HepG2 (cell line): Measurements from ENCODE around the gene ZNF416. TPM values are rescaled to one million over a fixed set of nuclear protein-coding genes. Genes with fewer than 3 reads are reported as not detected.

ENCODE experiments used
- DR1 ChIP-seq: sonication (generic); formaldehyde crosslinking; IDR thresholded peaks from 2 replicates; pipeline ENCODE4 v1.8.0; 2021; ENCODE audit warnings: mild to moderate bottlenecking, missing genetic modification reagents, inconsistent platforms
- JUN ChIP-seq: sonication (generic); formaldehyde crosslinking; IDR thresholded peaks from 2 replicates; pipeline ENCODE4 v1.4.0; 2020; ENCODE audit warnings: mild to moderate bottlenecking, missing genetic modification reagents
- KDM5B ChIP-seq: sonication (generic); formaldehyde crosslinking; IDR thresholded peaks from 2 replicates; pipeline ENCODE4 v1.4.0; 2020; ENCODE audit warnings: missing genetic modification reagents, mild to moderate bottlenecking, borderline replicate concordance
- KLF15 ChIP-seq: sonication (generic); formaldehyde crosslinking; IDR thresholded peaks from 2 replicates; pipeline ENCODE4 v1.8.1; 2023; ENCODE audit warnings: borderline replicate concordance, mild to moderate bottlenecking, inconsistent platforms, missing genetic modification reagents, mixed read lengths
- PTBP1 ChIP-seq: fragments of 200-400 bp; formaldehyde crosslinking; IDR thresholded peaks from 2 replicates; pipeline ENCODE4 v1.6.1; 2018; ENCODE audit warnings: low read length, low read depth; ENCODE audit not compliant: poor library complexity, severe bottlenecking
- TOE1 ChIP-seq: sonication (generic); formaldehyde crosslinking; IDR thresholded peaks from 2 replicates; pipeline ENCODE4 v1.4.0; 2020; ENCODE audit warnings: mild to moderate bottlenecking, missing genetic modification reagents
- TSC22D2 ChIP-seq: sonication (generic); formaldehyde crosslinking; IDR thresholded peaks from 2 replicates; pipeline ENCODE4 v1.5.1; 2020; ENCODE audit warnings: missing genetic modification reagents, mild to moderate bottlenecking, borderline replicate concordance
- ZC3H13 ChIP-seq: sonication (generic); formaldehyde crosslinking; IDR thresholded peaks from 2 replicates; pipeline ENCODE4 v1.8.1; 2023; ENCODE audit warnings: mild to moderate bottlenecking, missing genetic modification reagents, moderate library complexity
- ZNF251 ChIP-seq: sonication (generic); formaldehyde crosslinking; IDR thresholded peaks from 2 replicates; pipeline ENCODE4 v1.9.0; 2021; ENCODE audit warnings: mild to moderate bottlenecking, missing genetic modification reagents
- ZNF253 ChIP-seq: sonication (generic); formaldehyde crosslinking; IDR thresholded peaks from 2 replicates; pipeline ENCODE4 v1.8.0; 2022; ENCODE audit warnings: mild to moderate bottlenecking, missing genetic modification reagents, borderline replicate concordance
- ZNF263 ChIP-seq: sonication (generic); formaldehyde crosslinking; IDR thresholded peaks from 2 replicates; pipeline ENCODE4 v1.4.0; 2020; ENCODE audit warnings: missing genetic modification reagents
- ZNF354B ChIP-seq: sonication (generic); formaldehyde crosslinking; IDR thresholded peaks from 2 replicates; pipeline ENCODE4 v1.8.0; 2022; ENCODE audit warnings: mild to moderate bottlenecking, missing genetic modification reagents
- ZNF761 ChIP-seq: sonication (generic); formaldehyde crosslinking; conservative IDR thresholded peaks from 2 replicates; pipeline ENCODE4 v1.4.0; 2020; ENCODE audit warnings: mild to moderate bottlenecking, missing genetic modification reagents
- ZNF777 ChIP-seq: sonication (generic); formaldehyde crosslinking; IDR thresholded peaks from 2 replicates; pipeline ENCODE4 v1.4.0; 2020; ENCODE audit warnings: missing genetic modification reagents
- ZNF780A ChIP-seq: sonication (generic); formaldehyde crosslinking; IDR thresholded peaks from 2 replicates; pipeline ENCODE4 v1.8.0; 2022; ENCODE audit warnings: mild to moderate bottlenecking, missing genetic modification reagents, moderate library complexity
- ZNF83 ChIP-seq: sonication (generic); formaldehyde crosslinking; IDR thresholded peaks from 2 replicates; pipeline ENCODE4 v1.4.0; 2020; ENCODE audit warnings: missing genetic modification reagents, mild to moderate bottlenecking, borderline replicate concordance
- ZSCAN21 ChIP-seq: sonication (generic); formaldehyde crosslinking; IDR thresholded peaks from 2 replicates; pipeline ENCODE4 v1.8.0; 2022; ENCODE audit warnings: mild to moderate bottlenecking, missing genetic modification reagents, moderate library complexity, borderline replicate concordance
- polyA plus RNA-seq, 8 experiments: library from polyadenylated mRNA; depleted of rRNA in 3 of 8; stranded (reverse) in 7 of 8; unstranded in 1 of 8; fragments of >200 nt; fragmentation: Illumina TruSeq in 4 of 8; extraction: Trizol in 4 of 8; gene quantifications; 2 replicates each; pipeline versions ENCODE4 v1.2.1 to v1.2.3, GENCODE V29; 2011 to 2016; ENCODE audit warnings: low read depth in 4 of 8, missing spikeins in 1 of 8, mixed read lengths in 1 of 8; ENCODE audit not compliant: insufficient read depth in 1 of 8
- total RNA-seq, 5 experiments: library from RNA; depleted of rRNA; stranded (reverse); fragments of >200 nt; fragmentation: Illumina TruSeq; extraction: Trizol; gene quantifications; 2 replicates each; pipeline ENCODE4 v1.2.3, GENCODE V29; 2016; ENCODE audit warnings: low read depth in 1 of 5
- TF ChIP-seq, protein P1 (sequence below): sonication (generic); formaldehyde crosslinking; IDR thresholded peaks from 2 replicates; pipeline ENCODE4 v1.5.1; 2020; ENCODE audit warnings: missing genetic modification reagents, mild to moderate bottlenecking, borderline replicate concordance
- TF ChIP-seq, protein P2 (sequence below): sonication (generic); formaldehyde crosslinking; IDR thresholded peaks from 2 replicates; pipeline ENCODE4 v1.9.0; 2021; ENCODE audit warnings: missing genetic modification reagents, borderline replicate concordance
- TF ChIP-seq, protein P3 (sequence below): sonication (generic); formaldehyde crosslinking; IDR thresholded peaks from 2 replicates; pipeline ENCODE4 v1.4.0; 2020; ENCODE audit warnings: missing genetic modification reagents
- TF ChIP-seq, protein P4 (sequence below): sonication (generic); formaldehyde crosslinking; conservative IDR thresholded peaks from 2 replicates; pipeline ENCODE4 v1.8.0; 2022; ENCODE audit warnings: mild to moderate bottlenecking, moderate library complexity, missing genetic modification reagents

ZNF416 gene
- total and polyA plus RNA-seq, 2 of the 13 experiments (the other 11 are each of a cell fraction or from before 2014, with no cell fraction given), result 1.5 to 5.3 TPM

DNA sequence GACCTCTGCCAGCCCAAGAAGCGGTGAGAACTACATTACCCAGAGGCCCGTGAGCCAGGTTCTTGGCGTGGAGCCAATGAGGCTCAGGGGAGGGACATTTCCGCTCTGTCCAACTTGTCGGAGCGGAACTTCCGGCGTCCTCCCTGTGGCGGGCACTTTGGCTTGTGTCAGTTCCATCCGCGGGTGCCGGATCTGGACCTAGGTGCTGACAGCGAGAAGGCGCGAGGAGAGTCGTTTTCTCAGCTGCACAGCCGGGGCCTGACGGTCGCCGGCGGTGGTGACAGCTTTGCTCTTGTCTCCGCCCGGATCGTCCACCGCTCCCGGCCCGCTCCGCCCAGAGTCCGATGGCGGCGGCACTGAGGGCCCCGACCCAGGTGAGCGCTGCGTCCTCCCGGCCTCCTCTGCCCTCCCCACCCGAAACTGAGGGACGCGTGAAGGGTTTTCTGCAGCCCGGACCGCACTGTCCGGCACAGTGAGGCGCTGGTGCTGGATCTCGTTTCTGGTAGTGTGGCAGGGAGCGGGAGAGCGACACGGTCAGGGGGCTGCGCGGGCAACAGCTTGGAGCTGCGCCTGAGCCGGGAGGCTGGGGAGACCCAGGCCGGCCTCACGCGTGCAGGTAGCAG lies 21.2 kb upstream of the ZNF416 start, which contains the start of gene ZNF530 (continued):
- TF ChIP-seq ZNF780A (CRISPR knock-in tag), result no peak
- TF ChIP-seq ZNF777 (CRISPR knock-in tag), result no peak
- TF ChIP-seq ZNF354B, result no peak
- TF ChIP-seq DR1, result no peak
- TF ChIP-seq, protein P1, sequence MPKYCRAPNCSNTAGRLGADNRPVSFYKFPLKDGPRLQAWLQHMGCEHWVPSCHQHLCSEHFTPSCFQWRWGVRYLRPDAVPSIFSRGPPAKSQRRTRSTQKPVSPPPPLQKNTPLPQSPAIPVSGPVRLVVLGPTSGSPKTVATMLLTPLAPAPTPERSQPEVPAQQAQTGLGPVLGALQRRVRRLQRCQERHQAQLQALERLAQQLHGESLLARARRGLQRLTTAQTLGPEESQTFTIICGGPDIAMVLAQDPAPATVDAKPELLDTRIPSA (CRISPR knock-in tag), result no peak
- TF ChIP-seq ZC3H13, result no peak
- no peak for TF ChIP-seq PTBP1
- no peak for TF ChIP-seq ZNF83
- TF ChIP-seq, protein P2, sequence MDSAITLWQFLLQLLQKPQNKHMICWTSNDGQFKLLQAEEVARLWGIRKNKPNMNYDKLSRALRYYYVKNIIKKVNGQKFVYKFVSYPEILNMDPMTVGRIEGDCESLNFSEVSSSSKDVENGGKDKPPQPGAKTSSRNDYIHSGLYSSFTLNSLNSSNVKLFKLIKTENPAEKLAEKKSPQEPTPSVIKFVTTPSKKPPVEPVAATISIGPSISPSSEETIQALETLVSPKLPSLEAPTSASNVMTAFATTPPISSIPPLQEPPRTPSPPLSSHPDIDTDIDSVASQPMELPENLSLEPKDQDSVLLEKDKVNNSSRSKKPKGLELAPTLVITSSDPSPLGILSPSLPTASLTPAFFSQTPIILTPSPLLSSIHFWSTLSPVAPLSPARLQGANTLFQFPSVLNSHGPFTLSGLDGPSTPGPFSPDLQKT (CRISPR knock-in tag), result no peak
- TF ChIP-seq TSC22D2 (CRISPR knock-in tag), result no peak
- TF ChIP-seq, protein P3, sequence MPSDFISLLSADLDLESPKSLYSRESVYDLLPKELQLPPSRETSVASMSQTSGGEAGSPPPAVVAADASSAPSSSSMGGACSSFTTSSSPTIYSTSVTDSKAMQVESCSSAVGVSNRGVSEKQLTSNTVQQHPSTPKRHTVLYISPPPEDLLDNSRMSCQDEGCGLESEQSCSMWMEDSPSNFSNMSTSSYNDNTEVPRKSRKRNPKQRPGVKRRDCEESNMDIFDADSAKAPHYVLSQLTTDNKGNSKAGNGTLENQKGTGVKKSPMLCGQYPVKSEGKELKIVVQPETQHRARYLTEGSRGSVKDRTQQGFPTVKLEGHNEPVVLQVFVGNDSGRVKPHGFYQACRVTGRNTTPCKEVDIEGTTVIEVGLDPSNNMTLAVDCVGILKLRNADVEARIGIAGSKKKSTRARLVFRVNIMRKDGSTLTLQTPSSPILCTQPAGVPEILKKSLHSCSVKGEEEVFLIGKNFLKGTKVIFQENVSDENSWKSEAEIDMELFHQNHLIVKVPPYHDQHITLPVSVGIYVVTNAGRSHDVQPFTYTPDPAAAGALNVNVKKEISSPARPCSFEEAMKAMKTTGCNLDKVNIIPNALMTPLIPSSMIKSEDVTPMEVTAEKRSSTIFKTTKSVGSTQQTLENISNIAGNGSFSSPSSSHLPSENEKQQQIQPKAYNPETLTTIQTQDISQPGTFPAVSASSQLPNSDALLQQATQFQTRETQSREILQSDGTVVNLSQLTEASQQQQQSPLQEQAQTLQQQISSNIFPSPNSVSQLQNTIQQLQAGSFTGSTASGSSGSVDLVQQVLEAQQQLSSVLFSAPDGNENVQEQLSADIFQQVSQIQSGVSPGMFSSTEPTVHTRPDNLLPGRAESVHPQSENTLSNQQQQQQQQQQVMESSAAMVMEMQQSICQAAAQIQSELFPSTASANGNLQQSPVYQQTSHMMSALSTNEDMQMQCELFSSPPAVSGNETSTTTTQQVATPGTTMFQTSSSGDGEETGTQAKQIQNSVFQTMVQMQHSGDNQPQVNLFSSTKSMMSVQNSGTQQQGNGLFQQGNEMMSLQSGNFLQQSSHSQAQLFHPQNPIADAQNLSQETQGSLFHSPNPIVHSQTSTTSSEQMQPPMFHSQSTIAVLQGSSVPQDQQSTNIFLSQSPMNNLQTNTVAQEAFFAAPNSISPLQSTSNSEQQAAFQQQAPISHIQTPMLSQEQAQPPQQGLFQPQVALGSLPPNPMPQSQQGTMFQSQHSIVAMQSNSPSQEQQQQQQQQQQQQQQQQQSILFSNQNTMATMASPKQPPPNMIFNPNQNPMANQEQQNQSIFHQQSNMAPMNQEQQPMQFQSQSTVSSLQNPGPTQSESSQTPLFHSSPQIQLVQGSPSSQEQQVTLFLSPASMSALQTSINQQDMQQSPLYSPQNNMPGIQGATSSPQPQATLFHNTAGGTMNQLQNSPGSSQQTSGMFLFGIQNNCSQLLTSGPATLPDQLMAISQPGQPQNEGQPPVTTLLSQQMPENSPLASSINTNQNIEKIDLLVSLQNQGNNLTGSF (CRISPR knock-in tag), result no peak
- TF ChIP-seq TOE1 (CRISPR knock-in tag), result no peak
- peak; percentile 52; the same call in 1 of the 2 replicates for TF ChIP-seq KDM5B (CRISPR knock-in tag)
- TF ChIP-seq ZNF253 (CRISPR knock-in tag), result peak; percentile 44; the same call in 1 of the 2 replicates
- no peak for TF ChIP-seq JUN (CRISPR knock-in tag)
- no peak for TF ChIP-seq ZNF263 (CRISPR knock-in tag)
- TF ChIP-seq KLF15 (CRISPR knock-in tag), result no peak
- TF ChIP-seq ZSCAN21 (CRISPR knock-in tag), result peak; percentile 70; the same call in 1 of the 2 replicates
- TF ChIP-seq ZNF761, result no peak
- TF ChIP-seq ZNF251, result no peak
- TF ChIP-seq, protein P4, sequence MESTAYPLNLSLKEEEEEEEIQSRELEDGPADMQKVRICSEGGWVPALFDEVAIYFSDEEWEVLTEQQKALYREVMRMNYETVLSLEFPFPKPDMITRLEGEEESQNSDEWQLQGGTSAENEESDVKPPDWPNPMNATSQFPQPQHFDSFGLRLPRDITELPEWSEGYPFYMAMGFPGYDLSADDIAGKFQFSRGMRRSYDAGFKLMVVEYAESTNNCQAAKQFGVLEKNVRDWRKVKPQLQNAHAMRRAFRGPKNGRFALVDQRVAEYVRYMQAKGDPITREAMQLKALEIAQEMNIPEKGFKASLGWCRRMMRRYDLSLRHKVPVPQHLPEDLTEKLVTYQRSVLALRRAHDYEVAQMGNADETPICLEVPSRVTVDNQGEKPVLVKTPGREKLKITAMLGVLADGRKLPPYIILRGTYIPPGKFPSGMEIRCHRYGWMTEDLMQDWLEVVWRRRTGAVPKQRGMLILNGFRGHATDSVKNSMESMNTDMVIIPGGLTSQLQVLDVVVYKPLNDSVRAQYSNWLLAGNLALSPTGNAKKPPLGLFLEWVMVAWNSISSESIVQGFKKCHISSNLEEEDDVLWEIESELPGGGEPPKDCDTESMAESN (CRISPR knock-in tag), result peak; percentile 89; the same call in 1 of the 2 replicates
